Fibroblast of villous mesenchyme (primary cell): Measurements from ENCODE around the gene IL20. TPM values are rescaled to one million over a fixed set of nuclear protein-coding genes. Genes with fewer than 3 reads are reported as not detected.

Experiments used
- DNase-seq: peaks from one replicate; pipeline ENCODE4 v3.0.0-alpha.2; 2010; ENCODE audit warnings: low read depth
- H3K4me3 ChIP-seq: 2 replicates; pipeline ENCODE4 v1.5.1; 2011; ENCODE audit warnings: low read depth, mild to moderate bottlenecking, low read length
- total RNA-seq: library from RNA; depleted of rRNA; stranded (reverse); fragments of >200 nt; gene quantifications from 2 replicates; pipeline ENCODE4 v1.2.3, GENCODE V29; 2012
- TF ChIP-seq, protein P1 (sequence below): IDR thresholded peaks from 2 replicates; pipeline ENCODE4 v1.5.1; 2012; ENCODE audit warnings: low read depth, mild to moderate bottlenecking, low read length; ENCODE audit not compliant: insufficient read depth

IL20 gene
- total RNA-seq, 1 donor: 0.86 TPM

DNA sequence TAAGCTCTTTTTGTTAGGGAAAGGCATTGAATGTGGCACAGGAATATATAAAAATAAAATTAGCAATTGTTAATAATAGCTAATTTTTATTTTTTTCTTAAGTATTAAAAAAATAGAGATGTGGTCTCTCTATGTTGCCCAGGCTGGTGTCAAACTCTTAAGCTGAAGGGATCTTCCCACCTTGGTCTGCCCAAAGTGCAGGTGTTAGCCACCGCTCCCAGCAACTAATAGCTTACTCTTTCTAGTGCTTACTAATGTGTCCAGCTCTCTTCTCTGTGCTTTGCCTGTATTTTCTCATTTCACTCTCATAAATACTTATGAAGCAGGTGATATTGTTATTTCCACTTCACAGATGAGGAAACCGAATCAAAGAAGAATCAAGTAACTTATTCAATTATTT is 18.5 kb downstream of the IL20 start:
- TF ChIP-seq, protein P1, sequence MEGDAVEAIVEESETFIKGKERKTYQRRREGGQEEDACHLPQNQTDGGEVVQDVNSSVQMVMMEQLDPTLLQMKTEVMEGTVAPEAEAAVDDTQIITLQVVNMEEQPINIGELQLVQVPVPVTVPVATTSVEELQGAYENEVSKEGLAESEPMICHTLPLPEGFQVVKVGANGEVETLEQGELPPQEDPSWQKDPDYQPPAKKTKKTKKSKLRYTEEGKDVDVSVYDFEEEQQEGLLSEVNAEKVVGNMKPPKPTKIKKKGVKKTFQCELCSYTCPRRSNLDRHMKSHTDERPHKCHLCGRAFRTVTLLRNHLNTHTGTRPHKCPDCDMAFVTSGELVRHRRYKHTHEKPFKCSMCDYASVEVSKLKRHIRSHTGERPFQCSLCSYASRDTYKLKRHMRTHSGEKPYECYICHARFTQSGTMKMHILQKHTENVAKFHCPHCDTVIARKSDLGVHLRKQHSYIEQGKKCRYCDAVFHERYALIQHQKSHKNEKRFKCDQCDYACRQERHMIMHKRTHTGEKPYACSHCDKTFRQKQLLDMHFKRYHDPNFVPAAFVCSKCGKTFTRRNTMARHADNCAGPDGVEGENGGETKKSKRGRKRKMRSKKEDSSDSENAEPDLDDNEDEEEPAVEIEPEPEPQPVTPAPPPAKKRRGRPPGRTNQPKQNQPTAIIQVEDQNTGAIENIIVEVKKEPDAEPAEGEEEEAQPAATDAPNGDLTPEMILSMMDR: no peak
- H3K4me3 ChIP-seq: no peak overlapping the region
- DNase-seq: no peak

DNA sequence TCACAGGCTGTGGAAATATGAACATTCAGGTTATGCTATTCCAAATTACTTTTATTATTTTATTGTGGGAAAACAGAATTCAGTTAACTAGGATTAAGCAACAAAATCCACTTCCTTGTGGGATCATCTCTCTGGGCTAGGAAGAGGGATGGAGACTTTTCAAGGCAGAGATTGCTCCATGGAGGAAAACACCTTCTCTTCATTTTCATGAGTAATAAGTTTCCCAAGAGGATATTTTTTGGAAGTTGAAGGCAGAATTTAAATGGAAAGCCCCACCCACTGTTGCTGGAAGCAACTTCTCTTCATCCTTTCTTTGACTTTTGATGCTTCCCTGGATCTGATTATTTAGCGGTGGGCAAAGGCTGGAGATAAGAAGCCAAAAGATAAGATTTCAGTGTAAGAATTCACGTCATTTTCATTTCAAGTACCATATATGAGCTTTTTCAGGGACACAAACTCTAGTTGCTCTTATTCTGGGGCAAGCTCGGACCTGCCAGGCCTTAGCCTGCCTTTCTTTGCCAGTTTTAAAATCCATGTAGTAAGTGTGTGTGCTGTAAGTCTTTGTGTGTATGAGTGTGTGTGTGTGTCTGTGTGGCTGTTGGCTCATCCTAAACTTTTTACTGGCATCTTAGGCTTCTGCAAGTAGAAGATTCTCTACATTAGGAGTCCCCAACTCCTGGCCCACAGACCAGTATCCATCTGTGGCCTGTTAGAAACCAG is 20.1 kb downstream of the IL20 start:
- no peak for DNase-seq
- TF ChIP-seq, protein P1: no peak
- H3K4me3 ChIP-seq: no peak overlapping the region

DNA sequence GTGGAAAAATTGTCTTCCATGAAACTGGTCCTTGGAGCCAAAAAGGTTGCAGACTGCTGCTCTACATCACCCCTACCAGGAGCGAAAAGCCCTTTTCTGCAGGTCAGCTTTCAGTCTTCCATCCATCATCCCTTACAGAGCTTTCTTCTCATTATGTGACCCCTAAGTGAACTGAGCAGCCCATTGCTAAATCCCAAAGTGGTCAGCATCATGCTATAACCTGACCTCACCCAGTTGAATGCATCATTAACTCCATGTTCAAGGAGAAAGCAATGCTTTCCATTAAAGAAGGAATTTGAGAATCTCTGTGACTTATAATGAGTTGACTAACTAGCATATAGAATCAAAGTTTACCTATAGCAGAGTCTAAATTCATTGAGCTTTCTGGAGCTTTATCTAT is 21.4 kb downstream of the IL20 start:
- no peak overlapping the region for H3K4me3 ChIP-seq
- no peak for DNase-seq
- TF ChIP-seq, protein P1: no peak

DNA sequence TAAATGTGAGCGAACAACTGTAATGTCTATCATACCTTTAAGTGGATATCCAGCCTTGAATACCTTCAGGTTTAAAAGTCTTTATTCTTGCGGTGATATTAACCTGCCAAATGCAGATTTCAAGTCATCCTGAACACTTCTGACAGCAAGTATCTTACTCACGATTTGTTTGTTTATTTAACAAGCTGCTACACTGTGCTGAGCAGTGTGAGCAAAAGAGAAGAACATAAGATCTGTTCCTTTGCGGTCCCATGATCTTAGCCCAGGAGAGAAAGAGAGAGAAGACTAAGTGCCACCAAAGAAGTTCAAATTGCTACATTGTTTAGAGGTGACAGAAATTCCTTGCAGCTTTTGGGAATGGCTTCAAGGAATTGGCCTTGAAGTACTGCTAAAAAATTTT is 22.3 kb downstream of the IL20 start:
- peak; percentile 55 for DNase-seq
- no peak overlapping the region for H3K4me3 ChIP-seq
- TF ChIP-seq, protein P1: no peak

DNA sequence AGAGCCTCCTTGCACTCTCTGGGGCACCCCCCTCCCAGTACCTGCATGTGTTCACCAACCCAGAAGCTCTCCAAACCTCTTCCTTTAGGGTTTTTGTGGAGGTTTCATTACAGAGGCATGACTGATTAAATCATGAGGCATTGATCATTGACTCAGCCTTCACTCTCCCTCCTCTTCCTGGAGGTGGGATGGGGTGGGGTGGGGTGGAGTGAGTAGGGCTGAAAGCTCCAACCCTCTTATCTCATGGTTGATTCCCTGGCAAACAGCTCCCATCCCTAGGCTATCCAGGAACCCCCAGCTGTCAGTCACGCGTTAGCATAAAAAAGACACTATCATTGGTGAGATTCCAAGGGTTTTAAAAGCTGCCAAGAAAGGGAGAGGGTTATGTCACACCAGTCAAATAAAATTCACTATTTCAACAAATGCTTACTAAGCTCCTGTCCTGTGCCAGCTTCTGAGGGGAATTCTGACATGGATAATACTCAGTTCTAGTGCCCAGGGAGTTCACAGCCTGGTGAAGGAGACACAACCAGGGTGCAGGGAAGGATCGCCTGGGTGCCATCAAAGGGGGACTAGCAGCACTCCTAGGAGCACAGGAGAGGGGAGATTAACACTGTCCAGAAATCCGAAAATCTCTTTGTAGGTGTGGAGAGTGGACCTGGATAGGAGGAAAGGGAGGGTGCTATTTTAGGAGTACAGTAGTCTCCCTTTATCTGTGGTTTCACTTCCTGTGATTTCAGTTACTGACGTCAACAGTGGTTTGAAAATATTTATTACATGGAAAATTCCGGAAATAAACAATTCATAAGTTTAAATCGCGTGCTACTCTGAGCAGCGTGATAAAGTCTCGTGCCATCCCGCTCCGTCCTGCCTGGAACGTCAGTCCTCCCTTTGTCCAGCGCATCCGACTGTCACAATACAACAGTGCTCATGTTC is 25.0 kb downstream of the IL20 start:
- no peak overlapping the region for H3K4me3 ChIP-seq
- DNase-seq: peak; percentile 98
- TF ChIP-seq, protein P1: no peak

DNA sequence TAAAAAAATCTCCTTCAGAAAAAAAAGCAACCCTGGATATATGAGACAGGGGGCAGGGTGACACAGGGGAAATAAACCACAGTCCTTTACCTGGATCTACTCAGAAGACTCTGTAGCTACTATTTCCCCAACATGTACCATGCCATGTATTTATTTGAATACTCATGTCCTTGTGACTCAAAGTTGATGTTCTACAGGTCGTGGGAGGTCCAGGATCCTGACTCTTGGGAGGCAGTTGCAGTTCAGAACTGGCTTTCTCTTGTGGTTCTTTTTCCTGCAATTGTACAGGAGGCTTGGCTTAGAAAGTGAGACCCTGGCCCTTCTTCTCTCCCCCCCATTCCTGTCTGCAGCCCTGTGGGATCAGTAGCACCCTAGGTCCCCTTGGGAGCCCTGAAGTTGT is 26.0 kb downstream of the IL20 start:
- TF ChIP-seq, protein P1: no peak
- DNase-seq: peak; percentile 65
- no peak overlapping the region for H3K4me3 ChIP-seq
